NCI-H1105 treated with DMSO at 0.1 percent for 48 hours (cell line): ENCODE measurements around the gene TIMP2.
"Not testable (repeated sequence)": the region's sequence is repeated elsewhere in the genome, so short reads cannot be mapped to it uniquely, and the experiment has no call there.

ENCODE experiments used
- DNase-seq: peaks from one replicate; lab custom pipeline; 2025; lab: John Stamatoyannopoulos, UW

The TIMP2 gene

DNA sequence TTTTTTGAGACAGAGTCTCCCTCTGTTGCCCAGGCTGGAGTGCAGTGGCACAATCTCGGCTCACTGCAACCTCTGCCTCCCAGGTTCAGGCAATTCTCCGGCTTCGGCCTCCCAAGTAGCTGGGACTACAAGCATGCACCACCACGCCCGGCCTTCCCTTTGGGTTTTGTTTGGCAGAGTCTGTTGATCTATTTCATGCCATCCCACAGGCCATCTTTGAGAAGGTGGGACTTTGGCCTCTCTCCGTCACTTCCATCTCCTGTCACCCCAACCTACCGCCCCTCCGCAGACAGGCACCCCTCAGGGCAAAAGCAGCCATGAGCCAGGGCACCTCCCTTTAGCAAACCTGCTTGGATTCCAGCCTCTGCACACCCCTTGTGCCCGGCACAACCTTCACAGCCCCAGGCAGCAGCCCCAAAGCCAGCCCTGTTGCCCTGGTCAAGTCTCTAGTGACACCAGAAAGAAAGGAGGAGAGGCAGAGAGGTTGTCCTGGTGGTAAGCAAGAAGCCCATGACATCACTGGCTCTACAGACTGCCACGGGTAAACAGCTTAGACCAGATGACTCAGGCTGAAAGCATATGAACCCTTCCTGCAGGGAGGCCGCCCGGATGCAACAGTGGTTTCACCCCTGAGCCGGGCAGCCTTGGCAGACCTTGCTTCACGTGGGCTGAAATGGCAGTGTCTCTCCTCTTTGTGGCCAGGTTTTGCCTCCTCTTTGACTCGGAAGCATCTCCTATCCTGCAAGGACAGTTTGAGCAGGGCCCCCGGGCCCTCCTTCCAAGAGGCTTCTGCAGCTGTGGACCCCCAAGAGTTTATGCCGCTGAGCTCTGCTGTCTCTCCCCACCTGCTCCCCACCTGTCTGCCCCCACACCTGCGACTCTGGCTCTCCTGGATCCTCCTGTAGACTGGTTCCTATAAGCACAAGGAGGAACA lies 8.1 kb upstream of the TIMP2 start:
- DNase-seq, result no peak

DNA sequence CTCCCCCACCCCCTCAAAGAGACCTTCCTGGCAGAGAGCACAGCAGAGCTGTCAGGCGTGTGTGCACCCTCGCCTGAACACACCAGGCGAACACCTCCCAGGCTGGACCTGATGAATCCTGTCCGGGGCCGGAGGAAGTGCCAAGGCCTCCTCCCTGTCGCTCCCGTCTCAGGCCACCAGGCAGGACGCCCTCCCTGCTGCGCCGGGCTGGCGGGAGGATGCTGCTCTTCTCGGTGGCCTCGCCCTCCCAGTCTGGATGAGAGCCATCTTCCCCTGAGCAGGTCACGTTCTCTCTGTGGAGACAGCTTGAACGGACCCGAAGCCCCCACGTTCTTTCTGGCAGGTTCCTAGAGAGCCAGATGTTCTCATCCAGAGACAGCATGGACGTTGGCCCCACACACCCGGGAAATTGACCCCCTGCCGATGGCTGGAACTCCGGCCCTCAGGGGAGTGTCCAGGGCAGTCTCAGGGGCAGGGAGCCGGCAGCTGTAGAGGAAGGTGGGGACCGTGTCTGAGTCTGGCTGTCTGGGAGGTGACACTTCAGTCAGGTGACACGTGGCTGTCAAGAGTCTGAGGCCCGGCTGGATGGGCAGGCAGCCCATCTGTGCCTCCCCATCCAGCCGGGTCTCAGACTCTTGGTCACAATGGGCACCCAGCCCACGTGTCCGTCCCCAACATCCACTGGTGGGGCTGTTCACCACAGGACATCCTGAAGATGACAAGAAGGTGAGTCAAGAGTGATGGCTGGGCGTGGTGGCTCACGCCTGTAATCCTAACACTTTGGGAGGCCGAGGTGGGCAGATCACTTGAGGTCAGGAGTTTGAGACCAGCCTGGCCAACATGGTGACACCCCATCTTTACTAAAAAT lies 5.0 kb upstream of the TIMP2 start:
- no peak for DNase-seq

DNA sequence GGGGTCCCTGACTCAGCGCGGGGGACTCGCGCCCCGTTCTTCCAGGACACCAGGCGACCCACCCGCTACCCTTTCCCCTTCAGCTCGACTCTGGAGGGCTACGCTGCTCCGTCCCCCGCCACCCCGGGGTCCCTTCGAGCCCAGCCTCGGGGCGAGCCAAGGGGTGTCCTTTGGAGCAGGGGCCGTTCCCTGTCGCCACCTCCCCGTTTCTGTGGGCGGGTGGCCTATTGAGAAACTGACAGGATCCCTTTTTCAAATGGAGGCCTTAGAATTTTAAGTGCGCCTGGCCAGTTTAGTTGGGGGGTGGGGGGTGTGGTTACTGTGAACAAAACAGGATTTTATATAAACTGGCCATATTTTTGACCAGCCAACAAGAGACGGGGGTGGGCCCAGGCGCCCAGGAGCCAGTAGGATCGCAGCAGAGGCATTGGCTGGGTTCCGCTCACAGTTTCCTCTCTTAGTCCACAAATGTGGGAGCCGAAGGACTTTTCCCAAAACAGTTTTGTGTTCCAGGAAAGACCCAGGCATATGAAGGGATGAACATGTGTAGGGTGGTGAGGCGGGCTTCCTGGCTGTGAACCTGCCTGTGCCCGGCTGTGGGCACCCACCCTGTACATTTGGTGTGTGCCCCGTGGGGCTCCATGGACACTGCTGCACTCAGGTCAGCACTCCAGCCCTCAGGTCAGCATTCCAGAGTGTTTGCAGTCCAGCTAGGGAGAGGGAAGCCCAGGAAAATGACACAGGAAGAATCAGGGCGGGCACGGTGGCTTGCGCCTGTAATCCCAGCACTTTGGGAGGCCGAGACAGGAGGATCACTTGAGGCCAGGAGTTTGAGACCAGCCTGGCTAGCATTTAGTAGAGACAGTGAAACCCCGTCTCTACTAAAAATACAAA lies 722 bp upstream of the TIMP2 start:
- no peak for DNase-seq

DNA sequence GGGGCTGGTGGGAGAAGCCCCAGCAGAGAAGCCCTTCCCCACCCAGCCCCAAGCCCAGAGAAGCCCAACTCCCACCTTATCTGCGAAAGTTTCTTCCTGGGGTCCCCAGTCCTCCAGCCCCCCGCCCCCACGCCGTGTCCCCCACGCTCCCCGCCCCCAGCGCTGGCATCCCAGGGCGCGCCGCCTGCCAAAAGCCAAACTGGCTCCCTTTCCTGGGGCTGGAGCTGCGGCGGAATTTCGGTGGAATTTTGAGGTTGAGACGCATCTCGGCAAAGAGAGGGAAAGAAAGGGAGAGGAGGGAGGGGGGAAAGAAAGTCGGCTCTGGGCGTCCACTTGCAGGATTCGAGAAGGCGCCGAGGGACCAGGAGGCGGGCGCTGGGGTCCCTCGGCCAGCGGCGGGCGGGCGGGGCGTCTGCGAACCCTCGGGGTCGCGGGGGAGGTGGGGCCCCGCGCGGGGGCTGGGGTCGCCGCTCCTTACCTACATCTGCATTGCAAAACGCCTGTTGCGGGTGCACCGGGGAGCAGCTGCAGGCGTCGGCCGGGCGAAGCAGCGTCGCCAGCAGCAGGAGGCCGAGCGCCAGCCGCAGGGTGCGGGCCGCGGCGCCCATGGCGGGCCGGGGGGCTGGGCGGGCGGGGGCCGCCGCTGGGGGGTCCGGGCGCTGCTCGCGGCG lies 571 bp downstream of the TIMP2 start:
- DNase-seq, result no peak

DNA sequence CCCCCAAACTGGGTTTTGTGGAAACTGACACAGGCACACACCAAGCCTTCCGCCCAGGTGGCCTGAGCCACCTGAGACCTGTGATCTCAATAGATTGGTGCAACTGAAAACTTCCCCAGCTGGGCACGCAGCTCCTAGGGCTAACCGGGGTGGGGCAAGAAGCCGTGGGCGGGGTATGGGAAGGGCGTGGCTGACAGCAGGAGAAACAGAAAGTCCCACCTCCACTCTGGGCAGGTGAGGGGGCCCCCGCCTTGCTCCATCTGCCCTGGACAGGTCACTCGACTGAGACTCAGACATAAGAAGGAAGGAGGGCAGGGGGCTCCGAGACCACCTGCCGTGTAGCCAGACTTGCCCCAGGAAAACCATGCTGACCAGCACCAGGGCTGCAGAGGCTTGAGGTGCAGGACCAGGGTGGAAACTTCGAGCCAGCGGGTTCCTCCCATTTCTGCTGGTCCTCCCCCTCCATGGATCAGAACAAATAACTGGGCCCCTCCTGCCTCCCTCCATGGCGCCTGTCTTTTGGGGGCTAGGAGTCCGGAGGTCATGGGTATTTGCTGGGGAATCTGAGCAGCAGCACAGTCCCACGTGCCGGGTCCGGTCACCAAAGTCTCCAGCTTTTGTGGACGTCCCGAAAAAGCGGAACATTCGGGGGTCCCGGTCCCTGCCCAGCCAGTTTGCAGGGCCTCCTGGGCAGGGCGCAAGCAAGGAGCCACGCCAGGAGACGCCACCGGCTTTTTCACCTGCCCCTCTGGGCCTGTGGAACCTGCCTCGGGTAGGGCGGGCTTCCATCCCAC lies 1.3 kb downstream of the TIMP2 start:
- DNase-seq, result no peak

DNA sequence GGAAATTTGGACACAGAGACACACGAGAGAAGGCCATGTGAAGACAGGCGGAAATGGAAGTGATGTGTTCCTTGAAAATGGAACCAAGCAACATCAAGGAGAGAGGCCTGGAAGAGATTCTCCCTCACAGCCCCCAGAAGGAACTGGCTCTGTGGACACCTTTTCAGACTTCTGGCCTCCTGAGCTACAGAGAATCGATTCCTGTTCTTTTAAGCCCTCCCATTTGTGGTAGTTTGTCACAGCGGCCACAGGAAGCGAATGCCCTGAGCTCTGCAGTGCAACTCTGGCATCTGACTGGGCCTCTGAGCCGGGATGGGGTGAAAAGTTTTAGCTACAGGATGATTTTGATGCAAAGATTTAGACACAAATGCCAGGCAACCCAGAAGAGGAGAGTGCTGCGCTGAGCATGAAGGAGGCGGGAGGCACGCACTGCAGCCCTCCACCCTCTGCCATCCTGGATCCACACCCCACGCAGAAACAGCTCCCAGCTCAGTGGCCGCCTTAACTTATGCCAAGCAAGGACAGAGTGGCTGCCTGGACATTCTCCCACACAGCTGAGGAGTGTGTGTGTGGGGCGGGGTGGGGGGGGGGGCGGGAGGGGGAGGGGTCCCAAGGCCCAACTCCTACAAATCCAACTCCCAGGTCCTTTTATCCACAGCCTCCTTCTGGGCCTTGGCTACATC lies 2.2 kb downstream of the TIMP2 start:
- DNase-seq, result no peak

DNA sequence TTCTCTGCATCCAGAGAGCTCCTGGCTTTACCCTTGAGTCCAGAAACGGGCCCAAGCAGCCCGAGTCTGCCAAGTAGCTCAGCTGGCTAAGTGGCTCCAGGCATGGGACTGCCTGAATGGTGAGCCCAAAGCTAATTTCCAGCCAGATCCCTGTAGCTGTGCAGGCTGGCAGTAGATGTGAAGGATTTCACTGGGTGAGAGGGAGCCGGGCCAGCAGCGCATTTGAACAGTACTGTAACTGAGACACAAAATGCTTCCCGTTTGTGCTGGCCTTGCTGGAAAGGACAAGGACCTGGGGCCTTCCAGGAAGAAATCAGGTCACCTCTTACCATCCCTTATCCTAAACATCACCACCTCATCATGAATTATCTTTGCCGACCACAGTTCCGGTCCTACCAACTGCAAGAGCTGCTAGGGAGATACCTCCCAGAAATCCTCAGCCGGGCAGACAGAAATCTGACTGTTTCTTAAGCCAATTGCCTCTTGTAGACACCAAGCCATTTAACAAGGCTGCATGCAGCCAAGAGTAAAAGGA lies 3.7 kb downstream of the TIMP2 start:
- no peak for DNase-seq

DNA sequence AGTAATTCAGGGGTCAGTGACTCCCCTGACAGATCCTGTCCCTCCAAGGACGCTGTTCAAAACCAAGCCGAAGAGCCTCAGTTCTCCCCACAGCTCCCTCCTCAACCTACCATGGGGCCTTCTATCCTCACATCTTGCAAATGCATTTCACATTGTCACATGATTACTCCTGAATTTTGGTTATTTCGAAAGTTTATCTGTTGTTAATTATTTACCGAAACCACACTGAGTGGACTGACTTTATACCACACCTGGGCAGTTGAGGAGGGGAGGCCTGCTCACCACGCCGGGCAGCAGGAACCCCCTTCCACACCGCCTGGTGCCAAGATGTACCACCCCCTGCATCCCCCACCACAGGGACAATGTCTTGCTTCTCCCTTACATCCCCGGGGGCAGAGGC lies 4.7 kb downstream of the TIMP2 start:
- DNase-seq, result no peak

DNA sequence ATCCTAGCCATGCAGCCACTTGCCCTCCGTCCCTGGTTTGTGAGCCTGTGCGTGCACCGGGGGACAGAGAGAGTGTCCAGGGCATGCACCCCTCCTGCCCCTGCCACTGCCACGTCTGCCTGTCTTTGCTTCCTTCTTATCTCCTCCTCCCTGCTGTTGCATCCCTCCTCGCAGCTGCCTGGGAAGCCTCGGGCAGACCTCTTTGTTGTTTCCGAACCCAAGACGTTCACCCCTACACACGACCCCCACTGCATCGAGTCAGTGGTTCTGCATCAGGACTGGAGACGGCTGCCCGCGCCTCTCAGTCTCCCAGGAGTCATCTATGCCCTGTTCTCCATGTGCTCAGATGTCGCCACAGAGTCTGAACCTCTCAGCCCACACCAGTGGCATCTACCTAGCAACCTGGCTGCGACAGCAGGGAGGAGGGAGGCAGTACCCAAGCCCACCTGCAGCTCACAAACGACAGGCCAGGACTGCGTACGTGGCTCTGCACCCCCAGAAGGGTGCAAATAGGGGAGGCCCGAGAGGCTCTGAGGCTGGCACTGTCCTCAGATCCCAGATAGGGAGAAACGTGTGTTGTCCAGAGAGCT lies 5.2 kb downstream of the TIMP2 start:
- DNase-seq, result no peak

DNA sequence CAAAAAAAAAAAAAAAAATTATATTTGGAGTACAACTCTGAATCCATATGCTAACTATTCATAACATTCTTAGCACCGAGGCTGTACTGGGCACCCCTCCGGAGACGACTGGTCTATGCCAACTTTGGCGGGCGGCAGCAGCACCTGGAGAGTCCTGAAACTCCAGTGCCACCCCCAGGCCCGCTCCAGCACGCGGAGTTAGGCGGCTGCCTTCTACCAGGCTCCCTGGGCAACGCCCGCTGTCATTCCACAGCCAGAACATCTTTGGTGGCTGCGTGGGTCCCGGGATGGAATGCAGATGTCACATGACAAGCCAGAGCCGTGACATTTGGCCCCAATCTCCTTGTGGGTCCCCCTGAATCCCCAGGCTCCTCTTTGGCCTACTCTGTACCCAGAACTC lies 6.2 kb downstream of the TIMP2 start:
- no peak for DNase-seq

DNA sequence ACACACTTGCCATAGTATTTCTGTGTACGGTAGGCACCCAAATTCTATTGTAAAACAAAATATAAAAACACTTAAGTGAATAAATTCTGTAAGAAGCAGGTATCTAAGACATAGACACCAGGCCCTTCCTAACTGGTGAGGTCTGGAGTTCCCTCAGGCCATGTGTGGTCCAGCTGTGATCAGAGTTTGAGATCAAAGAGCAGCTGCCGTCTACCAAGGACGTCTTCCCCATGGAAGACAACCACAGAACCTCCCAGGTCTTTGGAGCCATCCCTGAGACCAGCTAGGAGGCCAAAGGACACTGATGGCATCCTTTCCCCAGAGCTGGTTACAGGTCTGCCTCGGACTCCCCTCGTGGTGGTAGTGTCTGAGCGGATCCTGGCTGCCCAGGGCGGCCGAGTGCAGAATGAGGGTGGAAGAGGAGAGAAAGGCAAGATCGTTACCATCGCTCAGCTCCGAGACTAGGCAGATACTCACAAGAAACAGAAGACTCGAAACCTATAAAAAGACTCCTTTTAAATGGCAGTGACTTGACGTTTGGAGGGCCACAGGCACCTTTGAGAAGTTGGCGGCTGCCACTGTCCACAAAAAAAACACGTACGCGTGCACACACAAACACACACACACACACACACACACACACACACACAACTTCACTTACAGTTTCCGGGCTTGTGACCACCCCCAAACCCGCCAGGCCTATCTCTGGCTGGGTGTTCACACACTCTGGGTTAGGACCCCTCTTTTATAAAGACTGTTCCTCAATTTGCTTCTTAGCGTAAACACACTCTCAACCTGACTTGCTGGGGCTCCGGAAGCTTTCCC lies 7.5 kb downstream of the TIMP2 start:
- DNase-seq, result no peak

DNA sequence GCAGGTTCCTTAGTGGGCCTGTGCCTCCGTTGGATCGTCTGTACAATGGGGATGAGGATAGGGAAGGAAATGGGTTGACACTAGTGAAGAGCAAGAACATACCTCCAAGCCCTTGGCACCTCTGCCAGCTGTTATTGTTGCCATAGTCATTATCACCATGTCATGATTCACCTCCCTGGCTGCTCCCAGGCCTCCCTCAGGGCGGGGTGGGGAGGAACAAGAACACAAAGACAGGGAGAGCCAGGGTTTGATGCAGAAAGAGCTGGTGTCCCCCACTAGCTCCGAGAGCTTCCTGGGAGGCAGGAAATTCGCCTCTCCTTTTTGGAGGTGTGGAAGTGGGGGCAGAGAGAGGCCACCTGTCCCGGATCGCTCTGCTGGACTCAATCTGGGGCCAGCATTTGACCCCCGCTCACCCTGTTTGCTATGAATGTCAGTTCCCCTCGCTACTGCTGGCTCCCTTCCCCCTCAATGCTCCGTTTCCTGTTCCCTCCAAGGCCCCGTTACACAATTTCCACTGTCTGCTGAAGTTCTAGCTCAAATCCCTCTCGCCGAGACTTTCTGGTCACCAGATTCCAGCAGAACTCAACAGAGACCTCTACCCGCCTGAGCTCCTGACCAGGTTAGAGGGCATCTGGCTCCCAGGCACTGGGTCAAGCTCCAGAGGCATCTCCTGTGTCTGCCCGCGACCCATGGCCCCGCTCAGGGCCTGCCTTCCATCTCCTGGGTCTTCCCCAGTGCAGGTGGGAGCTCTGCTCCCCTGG lies 9.1 kb downstream of the TIMP2 start:
- no peak for DNase-seq

DNA sequence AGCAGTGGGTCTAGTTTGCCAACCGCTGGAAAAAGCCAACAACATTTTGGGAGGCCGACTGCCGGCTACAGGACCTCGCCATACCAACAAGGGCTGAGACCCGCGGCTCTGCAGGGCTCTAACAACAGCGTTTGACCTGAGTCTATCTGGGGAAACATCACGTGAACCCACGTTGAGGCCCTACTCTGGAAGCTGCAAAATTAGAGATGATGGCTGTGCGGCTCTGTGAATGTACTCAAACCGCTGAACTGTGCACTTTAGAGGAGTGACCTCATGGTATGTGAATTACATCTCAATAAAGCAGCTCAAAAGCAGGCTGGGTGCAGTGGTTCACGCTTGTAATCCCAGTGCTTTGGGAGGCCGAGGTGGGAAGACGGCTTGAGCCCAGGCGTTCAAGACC lies 12.1 kb downstream of the TIMP2 start:
- DNase-seq, result no peak

DNA sequence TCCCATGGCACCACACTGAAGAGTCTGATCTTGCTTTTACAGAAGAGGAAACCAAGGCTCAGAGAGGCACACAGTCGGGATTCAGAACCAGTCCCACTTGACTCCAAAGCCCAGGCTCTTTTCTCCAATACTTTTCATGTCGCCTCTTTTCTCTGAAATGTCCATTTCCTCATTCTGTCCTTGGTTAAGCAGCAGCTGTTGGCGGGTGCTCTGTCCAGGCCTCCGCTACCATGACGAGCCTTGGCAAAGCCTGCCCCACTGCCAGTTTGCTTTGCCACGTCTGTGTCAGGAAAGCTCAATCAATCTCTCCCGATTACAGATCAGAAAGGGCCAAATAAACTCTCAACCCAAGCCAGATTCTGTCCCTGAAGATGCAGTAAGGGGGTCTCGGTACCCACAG lies 13.1 kb downstream of the TIMP2 start:
- DNase-seq, result no peak

DNA sequence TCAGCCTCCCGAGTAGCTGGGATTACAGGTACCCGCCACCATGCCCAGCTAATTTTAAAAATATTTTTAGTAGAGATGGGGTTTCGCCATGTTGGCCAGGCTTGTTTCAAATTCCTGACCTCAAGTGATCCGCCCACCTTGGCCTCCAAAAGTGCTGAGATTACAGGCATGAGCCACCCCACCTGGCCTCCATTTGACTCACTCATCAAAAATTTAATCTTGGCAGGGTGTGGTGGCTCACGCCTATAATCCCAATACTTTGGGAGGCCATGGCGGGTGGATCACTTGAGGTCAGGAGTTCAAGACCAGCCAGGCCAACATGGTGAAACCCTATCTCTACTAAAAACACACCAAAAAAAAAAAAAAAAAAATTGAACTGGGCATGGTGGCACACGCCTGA lies 13.6 kb downstream of the TIMP2 start:
- DNase-seq, result not testable (repeated sequence)

DNA sequence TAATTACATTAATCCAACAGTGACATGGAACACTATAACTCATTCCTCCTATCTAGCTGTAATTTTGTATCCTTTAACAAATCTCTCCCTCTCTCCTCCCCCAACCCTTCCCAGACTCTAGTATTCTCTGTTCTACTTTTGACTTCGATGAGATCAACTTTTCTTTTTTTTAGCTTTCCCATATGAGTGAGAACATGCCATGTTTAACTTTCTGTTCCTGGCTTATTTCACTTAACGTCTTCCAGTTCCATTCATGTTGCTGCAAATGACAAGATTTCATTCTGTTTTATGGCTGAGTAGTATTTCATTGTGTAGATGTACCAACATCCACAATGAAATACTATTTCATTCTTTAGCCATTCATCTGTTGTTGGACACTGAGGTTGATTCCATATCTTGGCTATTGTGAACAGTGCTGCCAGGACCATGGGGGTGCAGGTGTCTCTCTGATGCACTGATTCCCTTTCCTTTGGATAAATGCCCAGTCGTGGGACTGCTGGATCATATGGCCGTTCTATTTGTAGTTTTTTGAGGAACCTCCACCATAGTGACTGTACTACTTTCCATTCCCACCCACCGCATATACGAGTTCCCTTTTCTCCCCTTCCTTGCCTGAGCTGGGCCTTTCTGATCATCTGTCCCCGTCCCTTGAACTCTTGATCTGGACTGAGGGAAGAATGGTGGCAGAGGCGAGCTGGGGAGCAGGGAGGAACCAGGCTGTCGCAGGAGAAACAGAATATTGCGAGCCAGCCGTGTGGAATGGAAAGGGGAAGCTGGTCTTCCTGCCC lies 14.5 kb downstream of the TIMP2 start:
- DNase-seq, result no peak

DNA sequence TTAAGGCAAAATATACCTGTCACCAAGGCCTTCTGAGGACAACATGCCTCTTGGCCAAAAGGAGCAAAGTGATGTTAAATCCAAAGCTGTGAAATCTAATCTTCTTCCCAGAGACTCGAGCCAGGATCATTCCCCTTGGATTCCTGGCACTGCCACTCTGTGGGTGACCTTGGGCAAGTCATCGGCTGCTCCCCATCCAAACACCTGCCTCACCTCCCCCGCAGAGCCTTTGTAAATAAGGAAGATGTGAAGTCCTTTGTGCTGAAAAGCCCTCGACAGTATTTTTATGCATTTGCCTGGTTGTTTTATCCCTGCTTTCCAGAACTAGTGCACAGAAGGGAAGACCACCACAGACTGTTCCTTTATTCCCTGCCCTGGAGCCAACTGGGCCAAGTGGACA lies 16.8 kb downstream of the TIMP2 start:
- DNase-seq, result no peak
